ENCODE data around the gene HAUS5. TPM values are rescaled to one million over a fixed set of nuclear protein-coding genes. Genes with fewer than 3 reads are reported as not detected.

HAUS5 gene
- total RNA-seq, 2 donors from 2014 or later: 5.0 to 17.0 TPM

DNA sequence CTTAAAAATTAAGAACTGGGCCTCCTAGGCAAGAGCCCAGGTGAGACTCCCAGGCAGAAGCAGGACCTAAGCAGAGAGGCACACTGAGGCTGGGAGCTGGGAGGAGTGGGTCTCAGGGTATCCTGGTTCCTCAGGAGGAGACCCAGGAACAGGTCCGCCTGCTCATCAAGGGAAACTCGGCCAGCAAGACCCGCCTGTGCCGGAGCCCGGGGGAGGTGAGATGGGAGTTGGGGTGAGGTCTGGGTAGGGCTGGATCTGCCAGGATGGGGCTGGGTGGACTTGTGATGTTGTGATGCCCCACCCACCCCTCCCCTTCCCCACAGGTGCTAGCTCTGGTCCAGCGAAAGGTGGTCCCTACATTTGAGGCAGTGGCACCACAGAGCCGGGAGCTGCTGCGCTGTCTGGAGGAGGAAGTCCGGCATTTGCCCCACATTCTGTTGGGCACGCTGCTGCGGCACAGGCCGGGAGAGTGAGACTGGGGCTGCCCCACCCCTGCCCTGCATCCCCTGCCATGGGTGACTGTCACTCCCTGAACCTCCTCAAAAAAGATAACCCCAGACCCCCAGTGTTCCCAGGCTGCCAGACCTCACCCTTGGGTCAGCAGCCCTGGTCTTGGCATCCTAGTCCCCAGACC lies 6.9 kb downstream of the HAUS5 start:
- TF ChIP-seq, protein P1, sequence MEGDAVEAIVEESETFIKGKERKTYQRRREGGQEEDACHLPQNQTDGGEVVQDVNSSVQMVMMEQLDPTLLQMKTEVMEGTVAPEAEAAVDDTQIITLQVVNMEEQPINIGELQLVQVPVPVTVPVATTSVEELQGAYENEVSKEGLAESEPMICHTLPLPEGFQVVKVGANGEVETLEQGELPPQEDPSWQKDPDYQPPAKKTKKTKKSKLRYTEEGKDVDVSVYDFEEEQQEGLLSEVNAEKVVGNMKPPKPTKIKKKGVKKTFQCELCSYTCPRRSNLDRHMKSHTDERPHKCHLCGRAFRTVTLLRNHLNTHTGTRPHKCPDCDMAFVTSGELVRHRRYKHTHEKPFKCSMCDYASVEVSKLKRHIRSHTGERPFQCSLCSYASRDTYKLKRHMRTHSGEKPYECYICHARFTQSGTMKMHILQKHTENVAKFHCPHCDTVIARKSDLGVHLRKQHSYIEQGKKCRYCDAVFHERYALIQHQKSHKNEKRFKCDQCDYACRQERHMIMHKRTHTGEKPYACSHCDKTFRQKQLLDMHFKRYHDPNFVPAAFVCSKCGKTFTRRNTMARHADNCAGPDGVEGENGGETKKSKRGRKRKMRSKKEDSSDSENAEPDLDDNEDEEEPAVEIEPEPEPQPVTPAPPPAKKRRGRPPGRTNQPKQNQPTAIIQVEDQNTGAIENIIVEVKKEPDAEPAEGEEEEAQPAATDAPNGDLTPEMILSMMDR (IDR thresholded peaks at IDR 0.05): no peak

GRCh38 chr19:35620001-35620400 lies 7.5 kb downstream of the HAUS5 start:
- Histone ChIP-seq H3K36me3 (no peaks in the 10 kb centered on the region), H3K9ac (ENCODE audit: low read depth in 2 of 2, low read length in 2 of 2) (no peak overlapping the region), H3K9me3 (no peaks in the 10 kb centered on the region), H3K4me3 (no peak overlapping the region), H3K27me3 (no peaks in the 10 kb centered on the region), H3K27ac (no peak overlapping the region), H3K4me1 (no peaks in the 10 kb centered on the region)
- intact Hi-C loops (cut with DNase I): no loop called here
- DNase-seq: no peak
- TF ChIP-seq, protein P1 (IDR thresholded peaks at IDR 0.05): no peak

More for the DNA sequence above, 6.9 kb downstream of the HAUS5 start:
- Histone ChIP-seq H3K27ac (no peak overlapping the region), H3K36me3 (no peaks in the 10 kb centered on the region), H3K4me1 (no peaks in the 10 kb centered on the region), H3K27me3 (no peaks in the 10 kb centered on the region), H3K9ac (ENCODE audit: low read depth in 2 of 2, low read length in 2 of 2) (no peak overlapping the region), H3K9me3 (no peaks in the 10 kb centered on the region), H3K4me3 (no peak overlapping the region)
- intact Hi-C loops (cut with DNase I): no loop called here
- DNase-seq: no peak

DNA sequence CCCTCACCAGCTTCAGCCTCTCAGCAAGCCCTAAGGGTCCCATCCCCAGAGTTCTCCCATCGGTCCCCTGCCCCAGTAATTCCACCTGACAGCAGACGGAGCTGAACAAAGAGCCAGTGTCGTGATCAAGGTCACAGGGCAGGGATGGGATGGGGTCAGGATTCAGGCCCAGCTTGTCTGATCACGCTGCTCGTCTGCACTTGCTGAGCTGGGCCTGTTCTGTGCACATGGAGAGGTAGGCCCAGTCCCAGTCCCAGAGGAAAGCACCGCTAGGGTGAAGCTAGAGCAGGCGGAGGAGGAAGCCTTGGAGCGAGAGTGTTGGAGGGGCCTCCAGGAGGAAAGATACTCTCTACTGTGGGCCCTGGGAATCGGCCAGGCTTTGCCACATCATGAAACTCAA lies 9.2 kb downstream of the HAUS5 start:
- Histone ChIP-seq H3K4me1 (no peaks in the 10 kb centered on the region), H3K4me3 (no peak overlapping the region), H3K9ac (ENCODE audit: low read depth in 2 of 2, low read length in 2 of 2) (no peak overlapping the region), H3K27me3 (no peaks in the 10 kb centered on the region), H3K9me3 (no peaks in the 10 kb centered on the region), H3K27ac (no peak overlapping the region), H3K36me3 (no peaks in the 10 kb centered on the region)
- DNase-seq: no peak
- intact Hi-C loops (cut with DNase I): no loop called here
- TF ChIP-seq, protein P1 (IDR thresholded peaks at IDR 0.05): no peak

- Histone ChIP-seq H3K9me3 (no peaks in the 10 kb centered on the region), H3K4me1 (no peaks in the 10 kb centered on the region), H3K36me3 (no peaks in the 10 kb centered on the region), H3K27me3 (no peaks in the 10 kb centered on the region), H3K9ac (ENCODE audit: low read depth in 2 of 2, low read length in 2 of 2) (no peak overlapping the region), H3K27ac (no peak overlapping the region), H3K4me3 (no peak overlapping the region)
- no peak for DNase-seq
- intact Hi-C loops (cut with DNase I): no loop called here
- TF ChIP-seq, protein P1 (IDR thresholded peaks at IDR 0.05): no peak
Measured at GRCh38 chr19:35622750-35623149, 10.2 kb downstream of the HAUS5 start.

DNA sequence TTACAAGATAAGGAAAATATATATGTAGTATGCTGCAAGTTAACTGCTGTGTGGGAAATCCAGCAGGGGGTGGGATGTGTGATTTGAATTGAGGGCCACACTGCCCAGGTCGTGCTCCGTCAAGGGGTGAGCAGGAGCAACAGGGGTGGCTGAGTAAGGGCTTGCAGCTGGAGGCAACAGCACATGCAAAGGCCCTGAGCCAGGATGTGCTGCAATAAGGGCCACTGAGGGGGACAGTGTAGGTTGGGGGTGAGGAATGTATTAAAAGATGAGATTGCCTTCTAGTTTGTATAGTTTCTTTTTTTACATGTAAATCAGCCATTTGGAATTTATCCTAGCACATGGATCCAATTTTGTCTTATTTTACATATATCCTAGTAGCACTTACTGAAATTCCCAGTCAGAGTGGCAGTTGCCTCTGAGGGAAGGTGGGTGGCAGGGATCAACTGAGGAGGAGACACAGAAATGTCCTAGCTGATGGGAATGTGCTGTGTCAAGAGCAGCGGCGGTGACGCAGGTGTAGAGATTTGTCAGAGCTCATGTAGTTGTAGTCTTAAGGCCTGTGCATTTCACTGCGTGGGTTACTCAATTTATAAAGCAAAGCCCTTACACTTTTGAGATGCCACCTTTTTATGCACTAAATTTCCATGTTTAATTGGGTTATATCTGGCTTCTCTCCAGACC lies 10.9 kb downstream of the HAUS5 start:
- H3K9ac ChIP-seq (ENCODE audit: low read depth in 2 of 2, low read length in 2 of 2): no peak overlapping the region
- H3K27me3 ChIP-seq: no peaks in the 10 kb centered on the region
- TF ChIP-seq, protein P1 (IDR thresholded peaks at IDR 0.05): no peak
- intact Hi-C loops (cut with DNase I): no loop called here
- no peak for DNase-seq
- H3K4me3 ChIP-seq: no peak overlapping the region
- H3K27ac ChIP-seq: no peak overlapping the region
- H3K36me3 ChIP-seq: no peaks in the 10 kb centered on the region
- H3K9me3 ChIP-seq: no peaks in the 10 kb centered on the region
- no peaks in the 10 kb centered on the region for H3K4me1 ChIP-seq
